HepG2 (cell line): ENCODE results near the gene SH3YL1. TPM values are rescaled to one million over a fixed set of nuclear protein-coding genes. Genes with fewer than 3 reads are reported as not detected.

Experiments
- ASH2L ChIP-seq: fragments of 300-600, 200-600 bp; sonication (generic); IDR thresholded peaks from 2 replicates; pipeline ENCODE4 v1.7.0; 2017; ENCODE audit warnings: low read depth, mild to moderate bottlenecking, moderate library complexity, mixed read lengths, low read length; ENCODE audit not compliant: insufficient read length
- CEBPG ChIP-seq: IDR thresholded peaks from 2 replicates; pipeline ENCODE4 v1.6.1; 2016
- DNMT3B ChIP-seq: conservative IDR thresholded peaks from 2 replicates; pipeline ENCODE4 v1.6.1; 2016; ENCODE audit warnings: missing biosample characterization, control low read depth
- KDM2A ChIP-seq: sonication (generic); formaldehyde crosslinking; IDR thresholded peaks from 2 replicates; pipeline ENCODE4 v1.4.0; 2020; ENCODE audit warnings: low read depth, missing genetic modification reagents, borderline replicate concordance
- MZF1 ChIP-seq: sonication (generic); formaldehyde crosslinking; IDR thresholded peaks from 2 replicates; pipeline ENCODE4 v1.8.1; 2023; ENCODE audit warnings: mild to moderate bottlenecking, missing genetic modification reagents, borderline replicate concordance
- NCOR1 ChIP-seq: fragments of 200-600 bp; sonication (generic); IDR thresholded peaks from 2 replicates; pipeline ENCODE4 v1.7.0; 2017; ENCODE audit warnings: antibody characterized with exemption, low read length, borderline replicate concordance
- NONO ChIP-seq, 2 experiments: fragments of 450-650 bp in 1 of 2; sonication (generic) in 1 of 2; formaldehyde crosslinking in 1 of 2; IDR thresholded peaks in 1 of 2; conservative IDR thresholded peaks in 1 of 2; 2 replicates each; pipeline versions ENCODE4 v1.6.1 to v1.8.0; 2017 to 2022; ENCODE audit warnings: mild to moderate bottlenecking in 1 of 2, missing genetic modification reagents in 1 of 2, moderate library complexity in 1 of 2
- NR2C2 ChIP-seq: sonication (generic); formaldehyde crosslinking; IDR thresholded peaks from 2 replicates; pipeline ENCODE4 v1.4.0; 2020; ENCODE audit warnings: missing genetic modification reagents, mild to moderate bottlenecking, moderate library complexity, borderline replicate concordance
- RFX1 ChIP-seq: fragments of 450-650 bp; IDR thresholded peaks from 2 replicates; pipeline ENCODE4 v1.6.1; 2017
- YEATS2 ChIP-seq: sonication (generic); formaldehyde crosslinking; IDR thresholded peaks from 2 replicates; pipeline ENCODE4 v1.4.0; 2020; ENCODE audit warnings: missing genetic modification reagents, borderline replicate concordance
- ZBTB20 ChIP-seq: sonication (generic); formaldehyde crosslinking; IDR thresholded peaks from 2 replicates; pipeline ENCODE4 v1.8.1; 2023; ENCODE audit warnings: missing genetic modification reagents, low read depth, mild to moderate bottlenecking, borderline replicate concordance
- ZBTB7B ChIP-seq: sonication (generic); formaldehyde crosslinking; IDR thresholded peaks from 2 replicates; pipeline ENCODE4 v1.4.0; 2020; ENCODE audit warnings: missing genetic modification reagents
- ZIK1 ChIP-seq: sonication (generic); formaldehyde crosslinking; IDR thresholded peaks from 2 replicates; pipeline ENCODE4 v1.5.0; 2020; ENCODE audit warnings: mild to moderate bottlenecking, low read depth, missing genetic modification reagents, borderline replicate concordance
- ZNF331 ChIP-seq: sonication (generic); formaldehyde crosslinking; IDR thresholded peaks from 2 replicates; pipeline ENCODE4 v1.4.0; 2020; ENCODE audit warnings: missing genetic modification reagents
- ZNF496 ChIP-seq: sonication (generic); formaldehyde crosslinking; IDR thresholded peaks from 2 replicates; pipeline ENCODE4 v1.8.1; 2023; ENCODE audit warnings: mild to moderate bottlenecking, moderate library complexity, missing genetic modification reagents; ENCODE audit not compliant: insufficient replicate concordance
- ZNF549 ChIP-seq: sonication (generic); formaldehyde crosslinking; IDR thresholded peaks from 2 replicates; pipeline ENCODE4 v1.5.0; 2020; ENCODE audit warnings: missing genetic modification reagents
- ZNF567 ChIP-seq: sonication (generic); formaldehyde crosslinking; IDR thresholded peaks from 2 replicates; pipeline ENCODE4 v1.8.1; 2023; ENCODE audit warnings: mild to moderate bottlenecking, missing genetic modification reagents, borderline replicate concordance
- ZSCAN12 ChIP-seq: sonication (generic); formaldehyde crosslinking; IDR thresholded peaks from 2 replicates; pipeline ENCODE4 v1.9.0; 2021; ENCODE audit warnings: mild to moderate bottlenecking, missing genetic modification reagents
- polyA plus RNA-seq, 8 experiments: library from polyadenylated mRNA; depleted of rRNA in 3 of 8; stranded (reverse) in 7 of 8; unstranded in 1 of 8; fragments of >200 nt; fragmentation: Illumina TruSeq in 4 of 8; extraction: Trizol in 4 of 8; gene quantifications; 2 replicates each; pipeline versions ENCODE4 v1.2.1 to v1.2.3, GENCODE V29; 2011 to 2016; ENCODE audit warnings: low read depth in 4 of 8, missing spikeins in 1 of 8, mixed read lengths in 1 of 8; ENCODE audit not compliant: insufficient read depth in 1 of 8
- total RNA-seq, 5 experiments: library from RNA; depleted of rRNA; stranded (reverse); fragments of >200 nt; fragmentation: Illumina TruSeq; extraction: Trizol; gene quantifications; 2 replicates each; pipeline ENCODE4 v1.2.3, GENCODE V29; 2016; ENCODE audit warnings: low read depth in 1 of 5
- TF ChIP-seq, protein P1 (sequence below): sonication (generic); formaldehyde crosslinking; IDR thresholded peaks from 2 replicates; pipeline ENCODE4 v1.5.0; 2020; ENCODE audit warnings: mild to moderate bottlenecking, missing genetic modification reagents
- TF ChIP-seq, protein P2 (sequence below): sonication (generic); formaldehyde crosslinking; IDR thresholded peaks from 2 replicates; pipeline ENCODE4 v1.4.0; 2020; ENCODE audit warnings: missing genetic modification reagents
- TF ChIP-seq, protein P3 (sequence below): sonication (generic); formaldehyde crosslinking; IDR thresholded peaks from 2 replicates; pipeline ENCODE4 v1.5.0; 2020; ENCODE audit warnings: mild to moderate bottlenecking, low read depth, missing genetic modification reagents, borderline replicate concordance
- TF ChIP-seq, protein P4 (sequence below): sonication (generic); formaldehyde crosslinking; IDR thresholded peaks from 2 replicates; pipeline ENCODE4 v1.8.0; 2023; ENCODE audit warnings: mild to moderate bottlenecking, missing genetic modification reagents
- TF ChIP-seq, protein P5 (sequence below): sonication (generic); formaldehyde crosslinking; IDR thresholded peaks from 2 replicates; pipeline ENCODE4 v1.5.1; 2020; ENCODE audit warnings: missing genetic modification reagents, mild to moderate bottlenecking, borderline replicate concordance

SH3YL1 gene
- total and polyA plus RNA-seq, 2 of the 13 experiments (the other 11 are each of a cell fraction or from before 2014, with no cell fraction given): 13.0 to 48.2 TPM

DNA sequence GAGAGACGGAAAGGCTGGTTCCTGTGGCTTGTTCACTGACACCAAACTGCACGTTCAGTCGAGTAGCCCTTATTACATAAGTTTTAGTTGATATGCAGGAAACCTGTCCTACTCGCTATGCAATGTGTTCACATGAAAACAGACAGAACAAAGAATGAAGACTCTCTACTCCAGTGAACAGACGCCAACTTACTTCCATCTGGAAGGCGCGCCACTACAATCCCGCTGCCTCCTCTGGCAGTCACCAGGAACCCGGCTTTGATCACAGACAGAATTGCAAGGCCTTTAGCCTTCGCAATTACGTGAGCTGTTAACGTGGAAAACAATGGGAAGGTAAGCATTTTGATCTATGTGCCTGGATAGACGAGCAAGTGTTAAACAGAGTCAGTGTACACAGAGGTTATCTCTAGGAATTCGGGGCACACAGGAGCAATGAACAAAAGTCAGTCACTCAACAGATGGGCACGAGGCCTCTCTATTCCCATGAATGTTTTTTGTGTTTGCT lies 14.2 kb downstream of the SH3YL1 start (continued):
- TF ChIP-seq ZNF331 (CRISPR knock-in tag) (peak; percentile 90), DNMT3B (no peak), ZNF496 (CRISPR knock-in tag) (no peak), NONO (IDR thresholded peaks at IDR 0.05) (no peak), NONO (CRISPR knock-in tag; conservative IDR thresholded peaks at IDR 0.05) (peak; percentile 74; the same call in 1 of the 2 replicates), NR2C2 (peak; percentile 38; the same call in 1 of the 2 replicates), ZBTB7B (CRISPR knock-in tag) (peak; percentile 66; the same call in 1 of the 2 replicates), MZF1 (no peak), YEATS2 (peak; percentile 71; the same call in 1 of the 2 replicates), ZNF567 (CRISPR knock-in tag) (0 out of 2 replicates have a peak, but pooled peaks have one; percentile 61), ZNF549 (CRISPR knock-in tag) (0 out of 2 replicates have a peak, but pooled peaks have one; percentile 49), ZSCAN12 (0 out of 2 replicates have a peak, but pooled peaks have one; percentile 42), NCOR1 (peak; percentile 94; the same call in 1 of the 2 replicates), ZIK1 (CRISPR knock-in tag) (no peak), RFX1 (no peak), ASH2L (peak; percentile 92), CEBPG (CRISPR knock-in tag) (peak; percentile 85), KDM2A (CRISPR knock-in tag) (peak; percentile 68; the same call in 1 of the 2 replicates), ZBTB20 (peak; percentile 93)
- TF ChIP-seq, protein P1, sequence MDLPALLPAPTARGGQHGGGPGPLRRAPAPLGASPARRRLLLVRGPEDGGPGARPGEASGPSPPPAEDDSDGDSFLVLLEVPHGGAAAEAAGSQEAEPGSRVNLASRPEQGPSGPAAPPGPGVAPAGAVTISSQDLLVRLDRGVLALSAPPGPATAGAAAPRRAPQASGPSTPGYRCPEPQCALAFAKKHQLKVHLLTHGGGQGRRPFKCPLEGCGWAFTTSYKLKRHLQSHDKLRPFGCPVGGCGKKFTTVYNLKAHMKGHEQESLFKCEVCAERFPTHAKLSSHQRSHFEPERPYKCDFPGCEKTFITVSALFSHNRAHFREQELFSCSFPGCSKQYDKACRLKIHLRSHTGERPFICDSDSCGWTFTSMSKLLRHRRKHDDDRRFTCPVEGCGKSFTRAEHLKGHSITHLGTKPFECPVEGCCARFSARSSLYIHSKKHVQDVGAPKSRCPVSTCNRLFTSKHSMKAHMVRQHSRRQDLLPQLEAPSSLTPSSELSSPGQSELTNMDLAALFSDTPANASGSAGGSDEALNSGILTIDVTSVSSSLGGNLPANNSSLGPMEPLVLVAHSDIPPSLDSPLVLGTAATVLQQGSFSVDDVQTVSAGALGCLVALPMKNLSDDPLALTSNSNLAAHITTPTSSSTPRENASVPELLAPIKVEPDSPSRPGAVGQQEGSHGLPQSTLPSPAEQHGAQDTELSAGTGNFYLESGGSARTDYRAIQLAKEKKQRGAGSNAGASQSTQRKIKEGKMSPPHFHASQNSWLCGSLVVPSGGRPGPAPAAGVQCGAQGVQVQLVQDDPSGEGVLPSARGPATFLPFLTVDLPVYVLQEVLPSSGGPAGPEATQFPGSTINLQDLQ (CRISPR knock-in tag): no peak
- TF ChIP-seq, protein P2, sequence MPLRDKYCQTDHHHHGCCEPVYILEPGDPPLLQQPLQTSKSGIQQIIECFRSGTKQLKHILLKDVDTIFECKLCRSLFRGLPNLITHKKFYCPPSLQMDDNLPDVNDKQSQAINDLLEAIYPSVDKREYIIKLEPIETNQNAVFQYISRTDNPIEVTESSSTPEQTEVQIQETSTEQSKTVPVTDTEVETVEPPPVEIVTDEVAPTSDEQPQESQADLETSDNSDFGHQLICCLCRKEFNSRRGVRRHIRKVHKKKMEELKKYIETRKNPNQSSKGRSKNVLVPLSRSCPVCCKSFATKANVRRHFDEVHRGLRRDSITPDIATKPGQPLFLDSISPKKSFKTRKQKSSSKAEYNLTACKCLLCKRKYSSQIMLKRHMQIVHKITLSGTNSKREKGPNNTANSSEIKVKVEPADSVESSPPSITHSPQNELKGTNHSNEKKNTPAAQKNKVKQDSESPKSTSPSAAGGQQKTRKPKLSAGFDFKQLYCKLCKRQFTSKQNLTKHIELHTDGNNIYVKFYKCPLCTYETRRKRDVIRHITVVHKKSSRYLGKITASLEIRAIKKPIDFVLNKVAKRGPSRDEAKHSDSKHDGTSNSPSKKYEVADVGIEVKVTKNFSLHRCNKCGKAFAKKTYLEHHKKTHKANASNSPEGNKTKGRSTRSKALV (CRISPR knock-in tag): peak; percentile 72; the same call in 1 of the 2 replicates
- TF ChIP-seq, protein P3, sequence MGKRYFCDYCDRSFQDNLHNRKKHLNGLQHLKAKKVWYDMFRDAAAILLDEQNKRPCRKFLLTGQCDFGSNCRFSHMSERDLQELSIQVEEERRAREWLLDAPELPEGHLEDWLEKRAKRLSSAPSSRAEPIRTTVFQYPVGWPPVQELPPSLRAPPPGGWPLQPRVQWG: no peak
- TF ChIP-seq, protein P4, sequence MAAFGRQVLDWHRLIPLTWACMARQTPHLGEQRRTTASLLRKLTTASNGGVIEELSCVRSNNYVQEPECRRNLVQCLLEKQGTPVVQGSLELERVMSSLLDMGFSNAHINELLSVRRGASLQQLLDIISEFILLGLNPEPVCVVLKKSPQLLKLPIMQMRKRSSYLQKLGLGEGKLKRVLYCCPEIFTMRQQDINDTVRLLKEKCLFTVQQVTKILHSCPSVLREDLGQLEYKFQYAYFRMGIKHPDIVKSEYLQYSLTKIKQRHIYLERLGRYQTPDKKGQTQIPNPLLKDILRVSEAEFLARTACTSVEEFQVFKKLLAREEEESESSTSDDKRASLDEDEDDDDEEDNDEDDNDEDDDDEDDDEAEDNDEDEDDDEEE: peak; percentile 66; the same call in 1 of the 2 replicates
- TF ChIP-seq, protein P5, sequence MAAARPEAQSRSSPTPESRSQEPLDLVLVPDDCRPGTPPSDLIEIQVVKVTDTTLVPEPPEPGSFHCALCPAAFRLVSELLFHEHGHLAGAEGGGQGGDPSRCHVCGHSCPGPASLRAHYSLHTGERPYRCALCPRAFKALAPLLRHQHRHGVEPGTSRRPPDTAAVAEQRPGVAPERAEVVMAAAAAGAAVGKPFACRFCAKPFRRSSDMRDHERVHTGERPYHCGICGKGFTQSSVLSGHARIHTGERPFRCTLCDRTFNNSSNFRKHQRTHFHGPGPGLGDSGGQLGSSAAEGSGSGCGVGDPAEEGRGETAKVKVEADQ (CRISPR knock-in tag): no peak
